GM12878 (cell line): Measurements from ENCODE around the gene NLGN1. TPM values are rescaled to one million over a fixed set of nuclear protein-coding genes. Genes with fewer than 3 reads are reported as not detected.

Experiments
- ATAC-seq: fragments of 200-7000 bp; cut with Tn5 transposase; 3 replicates; pipeline ENCODE4 v1.9.1; 2020; ENCODE audit warnings: mild to moderate bottlenecking, moderate library complexity
- BruUV-seq: library from RNA; stranded (reverse); fragments of 400-500 nt; replicated peaks from 2 replicates; lab custom pipeline; 2021; lab: Mats Ljungman, UMichigan
- CTCF ChIA-PET: fragments of 300-600 bp; sonication (Branson Sonifier 250); formaldehyde crosslinking; extraction: SDS; loops from one replicate; lab custom pipeline; 2021; ENCODE audit warnings: inconsistent platforms; lab: Yijun Ruan, JAX
- POLR2A ChIA-PET: fragments of 350-600 bp; formaldehyde crosslinking; extraction: SDS; loops from one replicate; lab custom pipeline; 2021; ENCODE audit warnings: inconsistent platforms; lab: Charles Lee
- RAD21 ChIA-PET: fragments of 300-600 bp; sonication (Branson Sonifier 250); formaldehyde crosslinking; loops from one replicate; lab custom pipeline; 2023; ENCODE audit warnings: antibody characterized with exemption; ENCODE audit not compliant: unreplicated experiment; lab: Charles Lee
- SMC1A ChIA-PET: fragments of 300-600 bp; sonication (Branson Sonifier 250); formaldehyde crosslinking; loops from one replicate; lab custom pipeline; 2023; ENCODE audit not compliant: unreplicated experiment, uncharacterized antibody; lab: Charles Lee
- DNase-seq: peaks from one replicate; pipeline ENCODE4 v3.0.0-alpha.2; 2011; ENCODE audit warnings: low read depth, low spot score
- FAIRE-seq: peaks from 3 replicates; lab custom pipeline; 2011; peaks lifted over from hg19 to GRCh38; lab: Jason Lieb, UNC
- H2AFZ ChIP-seq: 2 replicates; pipeline ENCODE4 v1.6.0; 2011; ENCODE audit warnings: low read depth, low read length, control low read depth; ENCODE audit not compliant: control insufficient read depth
- H3K27ac ChIP-seq: 2 replicates; pipeline ENCODE4 v1.5.1; 2011; ENCODE audit warnings: control low read depth; ENCODE audit not compliant: control insufficient read depth, insufficient read depth
- H3K27me3 ChIP-seq, 2 experiments: replicated peaks in 1 of 2; 2 replicates each; pipeline versions ENCODE4 v1.6.0 to v1.6.1; 2011; ENCODE audit warnings: low read length in 1 of 2; ENCODE audit not compliant: control insufficient read depth in 2 of 2, insufficient read depth in 2 of 2
- H3K36me3 ChIP-seq, 2 experiments: 2 replicates each; pipeline ENCODE4 v1.5.1; 2011; ENCODE audit warnings: low read length in 1 of 2; ENCODE audit not compliant: control insufficient read depth in 2 of 2, insufficient read depth in 2 of 2
- H3K4me1 ChIP-seq: 2 replicates; pipeline ENCODE4 v1.6.1; 2011; ENCODE audit warnings: mild to moderate bottlenecking, low read length, moderate library complexity, mixed read lengths; ENCODE audit not compliant: control insufficient read depth, insufficient read depth
- H3K4me2 ChIP-seq: 2 replicates; pipeline ENCODE4 v1.6.0; 2011; ENCODE audit warnings: control low read depth; ENCODE audit not compliant: control insufficient read depth, insufficient read depth
- H3K4me3 ChIP-seq: fragments of 200-600 bp; sonication (generic); 2 replicates; pipeline ENCODE4 v1.5.1; 2016
- H3K79me2 ChIP-seq: 2 replicates; pipeline ENCODE4 v1.6.0; 2011; ENCODE audit warnings: low read length; ENCODE audit not compliant: control insufficient read depth, insufficient read depth
- H3K9ac ChIP-seq: 2 replicates; pipeline ENCODE4 v1.8.0; 2011; ENCODE audit warnings: low read length, control low read depth, mixed read lengths; ENCODE audit not compliant: control insufficient read depth, insufficient read depth
- H3K9me3 ChIP-seq: replicated peaks from 3 replicates; pipeline ENCODE4 v1.5.1; 2011; ENCODE audit warnings: mild to moderate bottlenecking, low read length; ENCODE audit not compliant: control insufficient read depth, insufficient read depth
- H4K20me1 ChIP-seq: 2 replicates; pipeline ENCODE4 v1.6.0; 2011; ENCODE audit not compliant: control insufficient read depth, insufficient read depth
- CBFB ChIP-seq: IDR thresholded peaks from 2 replicates; pipeline ENCODE4 v1.6.1; 2016; ENCODE audit warnings: antibody characterized with exemption, low read depth
- CHD1 ChIP-seq: IDR thresholded peaks from 2 replicates; pipeline ENCODE4 v1.6.1; 2012; ENCODE audit warnings: low read depth, low read length, improper control_type of control experiment
- CTCF ChIP-seq, 3 experiments: IDR thresholded peaks in 2 of 3; conservative IDR thresholded peaks in 1 of 3; 2 replicates each; pipeline ENCODE4 v1.5.1; 2011; ENCODE audit warnings: low read depth in 3 of 3, low read length in 3 of 3, mild to moderate bottlenecking in 3 of 3, control low read depth in 2 of 3, moderate library complexity in 2 of 3, inconsistent platforms in 1 of 3, mixed read lengths in 1 of 3; ENCODE audit not compliant: control insufficient read depth in 2 of 3, insufficient read depth in 1 of 3; ENCODE audit errors: extremely low read depth in 1 of 3
- E2F4 ChIP-seq: IDR thresholded peaks from 2 replicates; pipeline ENCODE4 v1.6.1; 2012; ENCODE audit warnings: low read depth, low read length, improper control_type of control experiment
- IRF3 ChIP-seq: fragments of 450-650 bp; IDR thresholded peaks from 2 replicates; pipeline ENCODE4 v1.6.1; 2014; ENCODE audit warnings: mild to moderate bottlenecking
- NBN ChIP-seq: fragments of 450-650 bp; IDR thresholded peaks from 2 replicates; pipeline ENCODE4 v1.6.1; 2016
- NR2C1 ChIP-seq: fragments of 450-650 bp; IDR thresholded peaks from 2 replicates; pipeline ENCODE4 v1.6.1; 2017; ENCODE audit warnings: antibody characterized with exemption, mild to moderate bottlenecking, moderate library complexity
- RAD51 ChIP-seq: fragments of 450-650 bp; IDR thresholded peaks from 2 replicates; pipeline ENCODE4 v1.6.1; 2016; ENCODE audit warnings: moderate library complexity, mild to moderate bottlenecking, inconsistent platforms
- SREBF1 ChIP-seq: IDR thresholded peaks from 2 replicates; pipeline ENCODE4 v1.6.1; 2012; ENCODE audit warnings: mild to moderate bottlenecking, low read length
- SRF ChIP-seq, 2 experiments: IDR thresholded peaks; 2 replicates each; pipeline ENCODE4 v1.6.1; 2011; ENCODE audit warnings: low read depth in 2 of 2, low read length in 2 of 2, mild to moderate bottlenecking in 1 of 2, moderate library complexity in 1 of 2
- TCF3 ChIP-seq: IDR thresholded peaks from 2 replicates; pipeline ENCODE4 v1.6.1; 2012; ENCODE audit warnings: low read depth, mild to moderate bottlenecking, low read length, borderline replicate concordance; ENCODE audit not compliant: insufficient read depth
- USF2 ChIP-seq: IDR thresholded peaks from 2 replicates; pipeline ENCODE4 v1.6.1; 2011; ENCODE audit warnings: low read depth, low read length, improper control_type of control experiment, borderline replicate concordance
- ZNF24 ChIP-seq: fragments of 450-650 bp; IDR thresholded peaks from 2 replicates; pipeline ENCODE4 v1.6.1; 2017; ENCODE audit warnings: antibody characterized with exemption, mild to moderate bottlenecking
- WGBS: methylation state at CpG from one replicate; pipeline ENCODE4 v1.1.6; 2016; ENCODE audit warnings: low lambda C conversion rate; ENCODE audit not compliant: insufficient replicate concordance, insufficient coverage; ENCODE audit errors: missing lambda C conversion rate; 5-methylcytosine and 5-hydroxymethylcytosine counted together
- in situ Hi-C: fragments of 300-500 bp; cut with MboI; formaldehyde crosslinking; loops from 9 replicates; pipeline ENCODE4 v1.14.3; 2018; ENCODE audit warnings: mixed read lengths
- intact Hi-C: fragments of 100-400 bp; cut with micrococcal nuclease; formaldehyde crosslinking; loops from one replicate; pipeline ENCODE4 v1.14.2; 2022; ENCODE audit not compliant: unreplicated experiment
- polyA plus RNA-seq, 11 experiments: library from polyadenylated mRNA; depleted of rRNA in 4 of 11; unstranded in 6 of 11; stranded (reverse) in 5 of 11; fragments of >200 nt; fragmentation: Nextera tagmentation in 4 of 11; fragmentation: Illumina TruSeq in 1 of 11; extraction: Ambion mirVana in 4 of 11; extraction: Trizol in 1 of 11; gene quantifications; 1 replicate in 1 of 11; 2 replicates in 10 of 11; pipeline versions ENCODE4 v1.2.1 to v1.2.3, GENCODE V29; 2011 to 2016; ENCODE audit warnings: inconsistent platforms in 2 of 11, missing spikeins in 2 of 11, low read depth in 1 of 11
- total RNA-seq, 4 experiments: library from RNA; depleted of rRNA in 3 of 4; stranded (reverse); fragments of >200 nt in 3 of 4; fragmentation: Illumina TruSeq in 1 of 4; extraction: Trizol in 1 of 4; gene quantifications; 2 replicates each; pipeline versions ENCODE4 v1.2.1 to v1.2.3, GENCODE V29; 2013 to 2021

NLGN1 gene
- total and polyA plus RNA-seq, 10 of the 15 experiments (the other 5 are each of a cell fraction or from before 2014, with no cell fraction given), result not detected

- Histone ChIP-seq H3K4me1 (no peaks in the 10 kb centered on the region), H3K9ac (no peak overlapping the region), H2AFZ (no peak overlapping the region), H3K9me3 (no peaks in the 10 kb centered on the region), H3K79me2 (no peaks in the 10 kb centered on the region), H3K27ac (no peak overlapping the region), H3K4me2 (no peak overlapping the region), H3K27me3 (no peaks in the 10 kb centered on the region), H3K36me3 (no peaks in the 10 kb centered on the region), H3K4me3 (no peak overlapping the region), H4K20me1 (no peaks in the 10 kb centered on the region)
- DNase-seq, result no peak
- POLR2A ChIA-PET, result no interaction called here
- BruUV-seq, result no TSS peak
- no peak for ATAC-seq
- CTCF ChIA-PET, result no interaction called here
- RAD21 ChIA-PET, result no interaction called here
- in situ Hi-C loops (no loop called here), intact Hi-C loops (no loop called here)
- no peak for FAIRE-seq
- WGBS, result 30% methylated on average over 7 of the region's 7 CpGs
- no peak for TF ChIP-seq SREBF1
- TF ChIP-seq ZNF24, result no peak
- no peak for TF ChIP-seq SRF (IDR thresholded peaks at IDR 0.05; ENCODE audit: low read depth in 2 of 2, low read length in 2 of 2)
- SMC1A ChIA-PET, result no interaction called here
Observed at GRCh38 chr3:174310475-174310983, 913.0 kb downstream of the NLGN1 start.

- WGBS, result 46% methylated on average over 2 of the region's 2 CpGs
- no peaks in the 10 kb centered on the region for H3K4me1 ChIP-seq
- BruUV-seq, result no TSS peak
- H2AFZ ChIP-seq, result no peak overlapping the region
- CTCF ChIA-PET, result no interaction called here
- no peak overlapping the region for H3K4me2 ChIP-seq
- FAIRE-seq (no peak), ATAC-seq (no peak), DNase-seq (no peak)
- H3K9ac ChIP-seq, result no peak overlapping the region
- no peaks in the 10 kb centered on the region for H3K36me3 ChIP-seq
- no peaks in the 10 kb centered on the region for H4K20me1 ChIP-seq
- H3K9me3 ChIP-seq, result no peaks in the 10 kb centered on the region
- H3K4me3 ChIP-seq, result no peak overlapping the region
- in situ Hi-C loops, result no loop called here
- SMC1A ChIA-PET, result no interaction called here
- H3K79me2 ChIP-seq, result no peaks in the 10 kb centered on the region
- no peak overlapping the region for H3K27ac ChIP-seq
- intact Hi-C loops, result no loop called here
- H3K27me3 ChIP-seq, result no peaks in the 10 kb centered on the region
- POLR2A ChIA-PET, result no interaction called here
- RAD21 ChIA-PET, result no interaction called here
- TF ChIP-seq TCF3 (no peak), RAD51 (no peak), CTCF (IDR thresholded peaks at IDR 0.05 in 2 of 3, conservative IDR thresholded peaks at IDR 0.05 in 1 of 3; ENCODE audit: control insufficient read depth in 2 of 3, extremely low read depth in 1 of 3, insufficient read depth in 1 of 3, low read depth in 3 of 3, low read length in 3 of 3) (no peak), CBFB (no peak), CHD1 (no peak), ZNF24 (no peak), USF2 (no peak), NBN (no peak), IRF3 (no peak), NR2C1 (no peak), E2F4 (no peak)
Observed at GRCh38 chr3:174315225-174315624, 917.7 kb downstream of the NLGN1 start.
